Measurements from ENCODE around the gene ACAP2. TPM values are rescaled to one million over a fixed set of nuclear protein-coding genes. Genes with fewer than 3 reads are reported as not detected.

ACAP2 gene
- polyA plus RNA-seq, 4 donors: 27.6 to 38.5 (median 36.5) TPM

DNA sequence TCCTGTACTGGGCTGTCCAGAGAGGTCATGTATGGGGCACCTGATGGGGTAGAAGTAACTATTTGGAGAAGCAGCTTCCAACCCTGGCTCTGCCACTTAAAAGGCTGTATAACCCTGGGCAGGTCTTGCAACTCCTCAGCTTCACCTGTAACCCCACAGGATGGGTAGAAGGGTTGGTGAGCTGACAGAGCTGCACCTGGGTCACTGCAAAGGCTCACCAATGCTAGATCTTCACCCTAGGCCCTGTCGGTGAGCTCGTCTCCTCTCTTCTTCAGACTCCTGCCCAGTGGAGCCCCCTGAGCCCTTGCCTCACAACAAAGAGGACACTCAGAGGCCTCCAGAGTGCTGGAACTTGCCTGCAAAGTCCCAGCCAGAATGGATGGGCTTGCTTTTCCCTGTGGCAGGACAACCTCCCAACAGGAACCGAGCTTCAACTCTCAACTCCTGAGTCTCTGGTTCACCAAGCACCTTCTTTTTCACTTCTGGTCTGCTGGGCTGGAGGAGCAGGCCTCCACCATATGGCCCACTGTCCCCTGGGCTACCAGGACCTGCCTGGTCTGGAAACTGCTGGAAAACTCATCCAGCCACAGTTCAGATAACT lies 217.7 kb downstream of the ACAP2 start:
- no peak for DNase-seq (ENCODE audit: low read depth in 4 of 4, low spot score in 3 of 4)

Other genes starting within 250 kb of the ACAP2 start
- 10 to 100 TPM; 28.9 to 35.7 (median 31.3) TPM for gene XXYLT1, start 171.9 kb downstream of the ACAP2 start, polyA plus RNA-seq (ENCODE audit: insufficient read length in 4 of 4)
- 10 to 100 TPM; 54.7 to 72.2 (median 65.4) TPM for gene PPP1R2, start 100.3 kb upstream of the ACAP2 start, polyA plus RNA-seq (ENCODE audit: insufficient read length in 4 of 4)
- gene APOD, start 140.9 kb upstream of the ACAP2 start, polyA plus RNA-seq (ENCODE audit: insufficient read length in 4 of 4): 10 to 100 TPM in 1 of 4 donors, 1 to 10 TPM in 3; 1.6 to 13.7 (median 5.6) TPM

Measured in right renal pelvis (tissue), 4 donors.